Measurements from ENCODE around the gene TOE1. TPM values are rescaled to one million over a fixed set of nuclear protein-coding genes. Genes with fewer than 3 reads are reported as not detected.

TOE1 gene
- total RNA-seq, 1 experiment from 2014 or later: 17.0 TPM

DNA sequence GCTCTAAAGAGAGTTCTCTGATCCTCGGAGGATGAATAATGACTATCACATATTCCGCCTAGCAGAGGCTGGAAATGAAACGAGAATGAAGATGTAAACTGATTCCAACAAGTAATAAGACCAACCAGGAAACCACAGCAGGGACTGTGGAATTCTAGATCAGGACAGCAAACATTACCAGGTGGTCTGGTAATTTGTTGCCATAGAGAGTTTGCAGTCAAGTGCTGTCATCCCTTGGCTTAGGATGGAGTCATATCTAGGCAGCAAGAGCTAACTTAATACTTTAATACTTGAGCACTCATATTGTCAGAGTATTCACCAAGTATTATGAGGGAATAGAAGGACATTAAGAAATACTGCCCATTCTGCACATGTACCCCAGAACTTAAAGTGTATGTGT is 45.3 kb downstream of the TOE1 start:
- no peak overlapping the region for H3K4me3 ChIP-seq (ENCODE audit: insufficient read depth, low read depth, low read length)
- no peak for DNase-seq
- no peaks in the 10 kb centered on the region for H3K27me3 ChIP-seq (ENCODE audit: control insufficient read depth, insufficient read depth, low read length)
- no peaks in the 10 kb centered on the region for H3K36me3 ChIP-seq (replicated peaks; ENCODE audit: control insufficient read depth, insufficient read depth, low read length)

DNA sequence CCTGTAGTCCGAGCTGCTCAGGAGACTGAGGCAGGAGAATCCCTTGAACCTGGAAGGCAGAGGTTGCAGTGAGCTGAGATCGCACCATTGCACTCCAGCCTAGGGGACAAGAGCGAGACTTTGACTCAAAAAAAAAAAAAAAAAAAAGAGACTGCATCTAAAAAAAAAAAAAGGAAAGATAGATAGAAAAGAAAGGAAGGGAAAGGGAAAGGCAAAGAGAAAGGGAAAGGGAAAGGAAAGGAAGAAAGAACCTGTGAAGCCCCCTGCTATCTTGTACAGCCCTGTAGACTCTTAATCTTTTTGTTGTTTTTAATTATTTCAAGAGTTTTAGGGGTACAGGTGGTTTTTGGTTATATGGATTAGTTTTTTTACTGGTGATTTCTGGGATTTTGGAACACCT is 46.2 kb downstream of the TOE1 start:
- H3K36me3 ChIP-seq (replicated peaks; ENCODE audit: control insufficient read depth, insufficient read depth, low read length): no peaks in the 10 kb centered on the region
- no peak for DNase-seq
- H3K27me3 ChIP-seq (ENCODE audit: control insufficient read depth, insufficient read depth, low read length): no peaks in the 10 kb centered on the region
- no peak overlapping the region for H3K4me3 ChIP-seq (ENCODE audit: insufficient read depth, low read depth, low read length)

Other genes with a start within 250 kb of the TOE1 start
- 3.3 and 4.7 TPM in 2 replicates for gene ZSWIM5, start 133.6 kb upstream of the TOE1 start, total RNA-seq (2014; rRNA removed; shearing (Covaris generic))
- 87.5 and 134 TPM in 2 replicates for gene HPDL, start 13.3 kb upstream of the TOE1 start, total RNA-seq (2014; rRNA removed; shearing (Covaris generic))
- 124 and 126 TPM in 2 replicates for gene MUTYH, start 270 bp downstream of the TOE1 start, total RNA-seq (2014; rRNA removed; shearing (Covaris generic))
- 14.5 and 17.7 TPM in 2 replicates for gene TESK2, start 151.0 kb downstream of the TOE1 start, total RNA-seq (2014; rRNA removed; shearing (Covaris generic))
- gene CCDC163, start 159.9 kb downstream of the TOE1 start, total RNA-seq (2014; rRNA removed; shearing (Covaris generic)): 2.8 and 3.4 TPM in 2 replicates
- 10.5 and 11.7 TPM in 2 replicates for gene MMACHC, start 160.1 kb downstream of the TOE1 start, total RNA-seq (2014; rRNA removed; shearing (Covaris generic))
- gene PRDX1, start 181.7 kb downstream of the TOE1 start, total RNA-seq (2014; rRNA removed; shearing (Covaris generic)): 2,468 and 2,910 TPM in 2 replicates
- gene AKR1A1, start 210.7 kb downstream of the TOE1 start, total RNA-seq (2014; rRNA removed; shearing (Covaris generic)): 371 and 395 TPM in 2 replicates
- gene NASP, start 243.9 kb downstream of the TOE1 start, total RNA-seq (2014; rRNA removed; shearing (Covaris generic)): 205 and 261 TPM in 2 replicates